ENCODE data around the gene IKZF5.
A peak's percentile ranks its signal among the peaks of the same experiment; 100 is the strongest.

The IKZF5 gene

GRCh38 chr10:123024540-123024939, 15.9 kb upstream of the IKZF5 start:
- Histone ChIP-seq H3K9ac (ENCODE audit: low read depth, low read length) (no peak overlapping the region), H3K4me1 (ENCODE audit: insufficient read depth, low read length) (peaks cover 10% of the 10 kb centered on the region), H3K36me3 (ENCODE audit: insufficient read depth, low read length) (no peaks in the 10 kb centered on the region), H3K9me3 (ENCODE audit: control insufficient read depth, insufficient read depth, low read length) (no peaks in the 10 kb centered on the region)

- Histone ChIP-seq H3K9ac (ENCODE audit: low read depth, low read length) (no peak overlapping the region), H3K4me1 (ENCODE audit: insufficient read depth, low read length) (peaks cover 22% of the 10 kb centered on the region), H3K9me3 (ENCODE audit: control insufficient read depth, insufficient read depth, low read length) (no peaks in the 10 kb centered on the region), H3K36me3 (ENCODE audit: insufficient read depth, low read length) (no peaks in the 10 kb centered on the region)
Measured at GRCh38 chr10:123021517-123021916, 12.9 kb upstream of the IKZF5 start.

- Histone ChIP-seq H3K4me1 (ENCODE audit: insufficient read depth, low read length) (peaks cover 22% of the 10 kb centered on the region), H3K36me3 (ENCODE audit: insufficient read depth, low read length) (no peaks in the 10 kb centered on the region), H3K9me3 (ENCODE audit: control insufficient read depth, insufficient read depth, low read length) (no peaks in the 10 kb centered on the region), H3K9ac (ENCODE audit: low read depth, low read length) (no peak overlapping the region)
Measured at GRCh38 chr10:123019941-123020703, 11.5 kb upstream of the IKZF5 start.

- Histone ChIP-seq H3K4me1 (ENCODE audit: insufficient read depth, low read length) (peaks cover 22% of the 10 kb centered on the region), H3K9ac (ENCODE audit: low read depth, low read length) (no peak overlapping the region)
Measured at GRCh38 chr10:123019264-123019663, 10.7 kb upstream of the IKZF5 start.

GRCh38 chr10:123018531-123018930, 9.9 kb upstream of the IKZF5 start:
- no peak overlapping the region for H3K9ac ChIP-seq (ENCODE audit: low read depth, low read length)
- peaks cover 22% of the 10 kb centered on the region for H3K4me1 ChIP-seq (ENCODE audit: insufficient read depth, low read length)
- H3K36me3 ChIP-seq (ENCODE audit: insufficient read depth, low read length) = no peaks in the 10 kb centered on the region
- no peaks in the 10 kb centered on the region for H3K9me3 ChIP-seq (ENCODE audit: control insufficient read depth, insufficient read depth, low read length)

More at GRCh38 chr10:123019264-123019663, 10.7 kb upstream of the IKZF5 start:
- Histone ChIP-seq H3K36me3 (ENCODE audit: insufficient read depth, low read length) (no peaks in the 10 kb centered on the region), H3K9me3 (ENCODE audit: control insufficient read depth, insufficient read depth, low read length) (no peaks in the 10 kb centered on the region)

- H3K9ac ChIP-seq (ENCODE audit: low read depth, low read length) = no peak overlapping the region; the same call in 1 of the 2 replicates
- no peaks in the 10 kb centered on the region for H3K36me3 ChIP-seq (ENCODE audit: insufficient read depth, low read length)
- H3K4me1 ChIP-seq (ENCODE audit: insufficient read depth, low read length) = peaks cover 22% of the 10 kb centered on the region
- H3K9me3 ChIP-seq (ENCODE audit: control insufficient read depth, insufficient read depth, low read length) = no peaks in the 10 kb centered on the region
Measured at GRCh38 chr10:123017421-123018165, 9.0 kb upstream of the IKZF5 start.

- no peaks in the 10 kb centered on the region for H3K9me3 ChIP-seq (ENCODE audit: control insufficient read depth, insufficient read depth, low read length)
- H3K9ac ChIP-seq (ENCODE audit: low read depth, low read length) = no peak overlapping the region
- peaks cover 22% of the 10 kb centered on the region for H3K4me1 ChIP-seq (ENCODE audit: insufficient read depth, low read length)
- no peaks in the 10 kb centered on the region for H3K36me3 ChIP-seq (ENCODE audit: insufficient read depth, low read length)
Measured at GRCh38 chr10:123016228-123016627, 7.6 kb upstream of the IKZF5 start.

GRCh38 chr10:123014772-123015171, 6.2 kb upstream of the IKZF5 start:
- Histone ChIP-seq H3K36me3 (ENCODE audit: insufficient read depth, low read length) (no peaks in the 10 kb centered on the region), H3K4me1 (ENCODE audit: insufficient read depth, low read length) (peaks cover 14% of the 10 kb centered on the region; the same call in 1 of the 2 replicates), H3K9ac (ENCODE audit: low read depth, low read length) (no peak overlapping the region)

GRCh38 chr10:123013456-123014419, 5.1 kb upstream of the IKZF5 start:
- H3K9ac ChIP-seq (ENCODE audit: low read depth, low read length) = no peak overlapping the region
- peaks cover 7% of the 10 kb centered on the region; the same call in 1 of the 2 replicates for H3K4me1 ChIP-seq (ENCODE audit: insufficient read depth, low read length)
- H3K36me3 ChIP-seq (ENCODE audit: insufficient read depth, low read length) = no peaks in the 10 kb centered on the region
- no peaks in the 10 kb centered on the region for H3K9me3 ChIP-seq (ENCODE audit: control insufficient read depth, insufficient read depth, low read length)

More at GRCh38 chr10:123014772-123015171, 6.2 kb upstream of the IKZF5 start:
- no peaks in the 10 kb centered on the region for H3K9me3 ChIP-seq (ENCODE audit: control insufficient read depth, insufficient read depth, low read length)

GRCh38 chr10:123011987-123012386, 3.4 kb upstream of the IKZF5 start:
- Histone ChIP-seq H3K4me1 (ENCODE audit: insufficient read depth, low read length) (no peaks in the 10 kb centered on the region), H3K36me3 (ENCODE audit: insufficient read depth, low read length) (no peaks in the 10 kb centered on the region), H3K9me3 (ENCODE audit: control insufficient read depth, insufficient read depth, low read length) (no peaks in the 10 kb centered on the region), H3K9ac (ENCODE audit: low read depth, low read length) (no peak overlapping the region)

GRCh38 chr10:123009105-123009820, 668 bp upstream of the IKZF5 start:
- Histone ChIP-seq H3K4me1 (ENCODE audit: insufficient read depth, low read length) (no peaks in the 10 kb centered on the region), H3K9ac (ENCODE audit: low read depth, low read length) (peak overlapping the region; percentile 85), H3K36me3 (ENCODE audit: insufficient read depth, low read length) (no peaks in the 10 kb centered on the region), H3K9me3 (ENCODE audit: control insufficient read depth, insufficient read depth, low read length) (no peaks in the 10 kb centered on the region)

- Histone ChIP-seq H3K4me1 (ENCODE audit: insufficient read depth, low read length) (no peaks in the 10 kb centered on the region), H3K36me3 (ENCODE audit: insufficient read depth, low read length) (no peaks in the 10 kb centered on the region), H3K9ac (ENCODE audit: low read depth, low read length) (peak overlapping the region; percentile 86), H3K9me3 (ENCODE audit: control insufficient read depth, insufficient read depth, low read length) (no peaks in the 10 kb centered on the region)
Measured at GRCh38 chr10:123007558-123008354, 839 bp downstream of the IKZF5 start.

GRCh38 chr10:123004298-123004697, 4.3 kb downstream of the IKZF5 start:
- Histone ChIP-seq H3K4me1 (ENCODE audit: insufficient read depth, low read length) (no peaks in the 10 kb centered on the region), H3K9ac (ENCODE audit: low read depth, low read length) (no peak overlapping the region), H3K9me3 (ENCODE audit: control insufficient read depth, insufficient read depth, low read length) (no peaks in the 10 kb centered on the region), H3K36me3 (ENCODE audit: insufficient read depth, low read length) (no peaks in the 10 kb centered on the region)

Data from ES-I3 (cell line).